GM06990 (cell line): ENCODE measurements around the gene ACD.

Experiments used
- DNase-seq: peaks from one replicate; pipeline ENCODE4 v3.0.0-alpha.2; 2011; ENCODE audit not compliant: insufficient read length; ENCODE audit errors: extremely low read depth
- H3K27me3 ChIP-seq: replicated peaks from 2 replicates; pipeline ENCODE4 v1.6.0; 2011; ENCODE audit warnings: low read length; ENCODE audit not compliant: control insufficient read depth, insufficient read depth
- H3K36me3 ChIP-seq: 2 replicates; pipeline ENCODE4 v1.5.1; 2011; ENCODE audit warnings: low read length; ENCODE audit not compliant: control insufficient read depth, insufficient read depth
- H3K4me3 ChIP-seq: replicated peaks from 2 replicates; pipeline ENCODE4 v1.5.1; 2011; ENCODE audit warnings: low read depth, mild to moderate bottlenecking, control low read depth, low read length
- CTCF ChIP-seq: IDR thresholded peaks from 2 replicates; pipeline ENCODE4 v1.5.1; 2011; ENCODE audit warnings: low read length, control low read depth, mild to moderate bottlenecking, inconsistent platforms; ENCODE audit not compliant: insufficient read depth, poor library complexity, severe bottlenecking

The ACD gene

GRCh38 chr16:67608364-67608763 is 51.7 kb downstream of the ACD start:
- Histone ChIP-seq H3K36me3 (peaks cover 2% of the 10 kb centered on the region; the same call in 1 of the 2 replicates), H3K27me3 (no peaks in the 10 kb centered on the region), H3K4me3 (no peak overlapping the region)
- DNase-seq = no peak
- TF ChIP-seq CTCF = no peak
